Lower lobe of right lung (tissue), 2 donors: ENCODE measurements around the gene KCNH6. TPM values are rescaled to one million over a fixed set of nuclear protein-coding genes. Genes with fewer than 3 reads are reported as not detected.

Experiments
- ATAC-seq, 2 donors: fragments of 200-7000 bp; cut with Tn5 transposase; one replicate each; pipeline ENCODE4 v1.9.1; 2020 to 2022; ENCODE audit warnings: mild to moderate bottlenecking in 2 of 2, moderate library complexity in 2 of 2
- DNase-seq: peaks from one replicate; pipeline ENCODE4 v3.0.0-alpha.2; 2020
- H3K27ac ChIP-seq: fragments of 200-600 bp; one replicate; pipeline ENCODE4 v1.8.0; 2022
- H3K27me3 ChIP-seq: fragments of 200-600 bp; one replicate; pipeline ENCODE4 v1.8.0; 2022; ENCODE audit warnings: low read depth
- H3K36me3 ChIP-seq: fragments of 200-600 bp; one replicate; pipeline ENCODE4 v1.8.0; 2022; ENCODE audit warnings: mild to moderate bottlenecking
- H3K4me1 ChIP-seq: fragments of 200-600 bp; one replicate; pipeline ENCODE4 v1.8.0; 2022
- H3K4me3 ChIP-seq: fragments of 200-600 bp; one replicate; pipeline ENCODE4 v1.8.0; 2022; ENCODE audit warnings: mild to moderate bottlenecking
- H3K9me3 ChIP-seq: fragments of 200-600 bp; one replicate; pipeline ENCODE4 v1.8.0; 2022
- CTCF ChIP-seq: fragments of 200-600 bp; IDR thresholded peaks from one replicate; pipeline ENCODE4 v1.8.0; 2022; ENCODE audit warnings: antibody characterized with exemption, mild to moderate bottlenecking
- intact Hi-C: fragments of 100-400 bp; cut with DNase I; formaldehyde crosslinking; loops from one replicate; pipeline ENCODE4 v1.11.0; 2022
- total RNA-seq: library from RNA; stranded (reverse); fragmentation: NEBNext Ultra II Directional; extraction: Animal tissue kit (Norgen Biotek cat#: 25700); gene quantifications from one replicate; pipeline ENCODE4 v1.2.1, GENCODE V29; 2021
- donor health status: DM: no; HTN: yes; CAD: no; lungs with severe emphysema.

Gene KCNH6
- total RNA-seq, 1 donor from 2014 or later: 0.27 TPM

- DNase-seq: no peak
- intact Hi-C loops: no loop called here
- H3K9me3 ChIP-seq: no peaks in the 10 kb centered on the region
- peaks cover 20% of the 10 kb centered on the region for H3K4me1 ChIP-seq
- H3K27me3 ChIP-seq: peaks cover 6% of the 10 kb centered on the region
- TF ChIP-seq CTCF: no peak
- H3K27ac ChIP-seq: no peak overlapping the region
- no peak for ATAC-seq
- H3K4me3 ChIP-seq: no peak overlapping the region
- H3K36me3 ChIP-seq: peaks cover 13% of the 10 kb centered on the region
Measured at GRCh38 chr17:63483655-63484575, 39.2 kb upstream of the KCNH6 start.

- intact Hi-C loops: no loop called here
- ATAC-seq (no peak), DNase-seq (no peak)
- TF ChIP-seq CTCF: no peak
- H3K9me3 ChIP-seq: no peaks in the 10 kb centered on the region
- peaks cover 13% of the 10 kb centered on the region for H3K36me3 ChIP-seq
- H3K4me1 ChIP-seq: no peaks in the 10 kb centered on the region
- H3K27ac ChIP-seq: peak overlapping the region; percentile 24
- H3K4me3 ChIP-seq: no peak overlapping the region
- no peaks in the 10 kb centered on the region for H3K27me3 ChIP-seq
Measured at GRCh38 chr17:63486317-63487013, 36.7 kb upstream of the KCNH6 start.

- ATAC-seq: no peak
- no peak for DNase-seq
- H3K4me1 ChIP-seq: no peaks in the 10 kb centered on the region
- no peak overlapping the region for H3K4me3 ChIP-seq
- no peaks in the 10 kb centered on the region for H3K27me3 ChIP-seq
- no peaks in the 10 kb centered on the region for H3K9me3 ChIP-seq
- intact Hi-C loops: no loop called here
- peaks cover 13% of the 10 kb centered on the region for H3K36me3 ChIP-seq
- TF ChIP-seq CTCF: no peak
- H3K27ac ChIP-seq: peak overlapping the region; percentile 24
Measured at GRCh38 chr17:63487014-63487339, 36.2 kb upstream of the KCNH6 start.

GRCh38 chr17:63488851-63489250 is 34.3 kb upstream of the KCNH6 start:
- TF ChIP-seq CTCF: no peak
- DNase-seq: no peak

GRCh38 chr17:63489291-63489690 is 33.9 kb upstream of the KCNH6 start:
- H3K4me3 ChIP-seq: no peak overlapping the region
- no peak overlapping the region for H3K27ac ChIP-seq

More at GRCh38 chr17:63488851-63489250, 34.3 kb upstream of the KCNH6 start:
- H3K27me3 ChIP-seq: no peaks in the 10 kb centered on the region
- H3K36me3 ChIP-seq: peaks cover 4% of the 10 kb centered on the region
- H3K4me3 ChIP-seq: no peak overlapping the region
- H3K27ac ChIP-seq: no peak overlapping the region
- no peaks in the 10 kb centered on the region for H3K4me1 ChIP-seq
- no peaks in the 10 kb centered on the region for H3K9me3 ChIP-seq
- ATAC-seq: no peak
- intact Hi-C loops: no loop called here

More at GRCh38 chr17:63489291-63489690, 33.9 kb upstream of the KCNH6 start:
- DNase-seq (no peak), ATAC-seq (no peak)
- intact Hi-C loops: no loop called here
- TF ChIP-seq CTCF: no peak
- H3K9me3 ChIP-seq: no peaks in the 10 kb centered on the region
- peaks cover 4% of the 10 kb centered on the region for H3K36me3 ChIP-seq
- H3K27me3 ChIP-seq: no peaks in the 10 kb centered on the region
- no peaks in the 10 kb centered on the region for H3K4me1 ChIP-seq
